ENCODE data around the gene CTDSPL.

GRCh38 chr3:37832480-37832879, 29.2 kb upstream of the CTDSPL start:
- no peak for TF ChIP-seq POLR2A (IDR thresholded peaks at IDR 0.05; ENCODE audit: low read length)
- no peak for TF ChIP-seq GATA1 (IDR thresholded peaks at IDR 0.05; ENCODE audit: low read depth, low read length)
